HG02763 (cell line): ENCODE results near the gene SAMD9L.
"Not testable (repeated sequence)": the region's sequence is repeated elsewhere in the genome, so short reads cannot be mapped to it uniquely, and the experiment has no call there.

ENCODE experiments used
- ATAC-seq: cut with Tn5 transposase; IDR thresholded peaks from one replicate; pipeline ENCODE4 v1.9.1; 2021; ENCODE audit warnings: mild to moderate bottlenecking, moderate library complexity; ENCODE audit not compliant: unreplicated experiment

The SAMD9L gene

DNA sequence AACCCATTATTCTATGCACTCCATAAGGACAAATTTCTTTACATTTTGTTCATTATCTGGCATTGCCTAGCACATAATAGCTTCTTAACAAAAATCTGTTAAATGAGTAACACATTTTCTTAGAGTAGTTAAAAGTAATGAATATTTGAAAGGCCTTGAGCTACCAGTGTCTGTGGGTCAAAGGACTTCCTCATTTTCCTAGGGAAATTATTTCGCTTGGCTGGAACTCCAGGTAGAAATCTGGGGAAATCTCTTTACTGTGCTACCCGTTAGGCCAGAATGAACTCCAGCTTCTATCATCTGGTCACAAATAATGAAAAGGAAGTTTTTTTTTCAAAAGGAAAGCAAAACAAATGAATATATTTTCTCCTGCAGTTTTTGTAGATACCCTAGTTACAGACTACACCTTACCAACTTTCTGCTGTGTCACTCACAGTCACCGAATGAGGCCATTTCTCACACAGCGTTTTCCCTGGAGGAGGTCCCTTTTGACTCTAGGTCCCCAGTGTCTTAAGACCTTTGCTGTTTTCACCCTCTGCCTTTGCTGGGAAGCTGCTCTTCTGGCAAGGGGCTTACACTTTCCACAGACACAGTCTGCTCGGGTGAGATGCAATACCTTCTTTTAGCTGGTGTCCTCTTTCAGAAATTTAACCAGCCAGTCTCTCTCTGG lies 1.6 kb downstream of the SAMD9L start:
- no peak for ATAC-seq

DNA sequence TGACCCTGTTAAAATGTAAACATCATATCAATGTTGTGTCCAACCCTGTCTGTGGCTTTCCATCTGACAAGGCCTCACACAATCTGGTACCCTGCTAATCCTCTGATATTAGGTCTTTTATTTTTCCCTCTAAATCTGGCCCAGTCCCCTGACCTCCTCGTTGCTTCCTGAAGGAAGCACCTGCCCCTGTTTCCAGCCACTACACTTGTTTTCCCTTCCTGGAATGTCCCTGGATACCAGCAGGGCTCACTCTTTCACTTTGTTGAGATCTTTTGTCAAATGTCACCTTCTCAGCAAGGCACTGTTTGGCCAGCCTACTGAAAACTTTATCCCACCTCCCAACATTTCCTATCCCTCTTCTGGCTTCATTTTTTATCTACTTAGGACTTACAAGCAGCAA lies 2.1 kb downstream of the SAMD9L start:
- no peak for ATAC-seq

DNA sequence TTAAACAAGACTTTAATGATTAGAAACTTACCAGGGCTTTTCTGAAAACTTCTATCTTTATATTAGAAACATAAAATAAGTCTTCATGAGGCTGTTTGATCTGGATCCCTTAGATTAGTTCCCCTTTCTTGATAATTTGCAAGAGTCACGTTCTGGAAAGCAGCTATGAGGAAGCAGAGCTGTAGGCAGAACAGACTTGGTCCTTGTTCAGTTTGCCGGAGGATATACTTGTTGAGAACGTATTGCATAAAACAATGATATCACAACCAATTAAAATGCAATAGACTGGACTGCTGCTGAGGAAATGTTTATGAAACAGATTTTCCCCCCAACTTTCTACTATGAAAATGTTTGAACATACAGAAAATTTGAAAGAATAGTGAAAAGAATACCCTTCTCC lies 2.8 kb downstream of the SAMD9L start:
- ATAC-seq, result no peak

DNA sequence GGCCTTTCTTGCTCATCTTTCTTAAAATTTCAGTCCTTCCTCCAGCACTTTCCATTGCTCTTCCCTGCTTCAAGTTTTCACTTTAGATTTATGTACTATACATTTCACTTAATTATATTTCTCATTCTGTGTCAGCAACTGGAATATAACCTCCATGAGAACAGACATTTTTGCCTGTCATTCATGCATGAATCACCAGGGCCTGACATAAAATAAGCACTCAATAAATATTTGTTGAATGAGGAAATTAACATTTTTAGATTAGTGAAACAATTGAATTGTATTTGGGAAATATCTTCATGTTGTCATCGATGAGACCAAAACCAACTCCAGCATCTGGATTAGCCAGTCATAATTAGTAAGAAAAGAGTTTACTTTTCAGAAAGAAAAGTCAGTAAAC lies 6.1 kb downstream of the SAMD9L start:
- no peak for ATAC-seq

DNA sequence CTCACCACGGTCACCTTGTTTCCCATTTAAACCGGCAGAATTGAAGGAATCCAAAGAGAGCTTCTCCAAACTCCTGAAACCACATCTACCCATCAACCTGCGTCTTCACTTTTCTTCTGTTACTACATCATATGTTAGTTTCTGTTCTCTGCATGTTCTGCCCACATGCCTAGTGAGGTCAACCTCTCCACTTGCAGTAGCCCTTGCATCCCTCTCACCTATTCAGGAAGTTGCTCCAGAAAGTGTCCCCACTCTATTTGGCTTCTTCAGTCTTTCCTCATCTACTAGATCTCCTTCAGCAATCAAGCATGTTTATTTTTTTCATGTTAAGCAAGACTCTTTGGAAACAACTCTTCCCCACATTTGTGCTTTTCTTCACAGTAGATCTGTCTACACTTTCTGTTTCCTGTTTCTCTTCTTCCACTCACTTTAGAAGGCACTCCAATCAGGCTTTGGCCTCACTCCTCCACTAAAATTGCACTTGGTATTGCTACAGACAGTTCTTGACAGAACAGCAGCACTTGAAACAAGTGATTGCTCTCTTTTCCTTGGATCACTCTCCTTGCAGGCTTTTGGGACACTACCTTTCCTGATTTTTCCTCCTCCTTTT lies 7.5 kb downstream of the SAMD9L start:
- ATAC-seq, result no peak

DNA sequence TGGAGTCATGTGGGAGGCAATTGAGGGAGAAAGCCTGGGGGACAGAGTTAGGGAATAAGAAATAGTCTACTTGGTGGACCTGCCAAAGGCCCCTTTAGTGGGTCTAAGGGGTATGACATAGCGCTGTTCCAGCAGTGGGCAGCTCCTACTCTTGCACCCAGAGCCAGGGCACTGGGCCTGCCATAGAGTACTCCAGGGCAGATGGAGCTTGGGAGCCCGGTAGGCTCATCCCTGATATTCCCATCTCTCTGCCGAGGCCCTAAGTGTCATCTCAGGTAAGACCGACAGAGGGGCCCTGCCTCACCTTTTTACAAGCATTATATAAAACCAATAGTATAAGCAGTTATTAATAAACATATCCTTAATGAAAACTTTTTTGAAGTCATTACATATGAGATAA lies 9.6 kb downstream of the SAMD9L start:
- ATAC-seq, result no peak

DNA sequence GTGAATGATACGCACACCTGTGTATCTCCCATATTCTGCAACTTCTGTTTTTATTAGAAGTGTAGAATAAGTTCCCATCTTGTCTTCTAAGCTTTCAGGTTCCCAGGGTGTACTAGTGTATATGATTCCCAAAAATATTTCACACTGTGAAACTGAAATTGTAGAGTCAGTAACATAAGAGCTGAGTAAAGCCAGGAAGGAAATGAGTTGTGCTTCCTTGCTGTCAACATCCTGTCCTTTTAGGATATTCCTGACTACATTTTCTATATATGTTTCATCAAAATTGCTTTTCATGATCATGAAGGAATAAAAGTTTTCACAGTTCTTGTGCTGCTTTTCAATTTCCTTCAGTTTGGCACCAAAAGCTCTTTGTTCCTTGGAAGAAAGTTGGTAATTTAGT lies 15.2 kb downstream of the SAMD9L start:
- no peak for ATAC-seq

DNA sequence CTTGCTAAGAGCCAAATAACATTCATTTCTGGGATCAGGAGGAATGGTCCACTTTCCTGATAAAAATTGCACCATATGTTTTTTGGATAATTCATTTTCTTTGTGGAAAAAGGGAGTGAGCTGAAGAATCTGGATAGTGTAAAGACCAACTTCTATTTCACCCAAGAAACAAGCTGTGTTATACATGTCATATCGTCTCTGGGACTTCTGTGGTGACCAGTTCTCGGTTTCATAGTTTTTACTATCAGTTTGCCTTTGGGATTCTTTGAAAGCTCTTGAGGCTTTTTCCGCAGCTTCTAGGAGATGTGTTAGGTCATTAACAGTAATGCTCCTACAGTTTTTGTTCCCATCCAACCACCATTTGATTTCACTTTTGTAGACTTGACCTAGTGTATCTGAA lies 16.0 kb downstream of the SAMD9L start:
- no peak for ATAC-seq

DNA sequence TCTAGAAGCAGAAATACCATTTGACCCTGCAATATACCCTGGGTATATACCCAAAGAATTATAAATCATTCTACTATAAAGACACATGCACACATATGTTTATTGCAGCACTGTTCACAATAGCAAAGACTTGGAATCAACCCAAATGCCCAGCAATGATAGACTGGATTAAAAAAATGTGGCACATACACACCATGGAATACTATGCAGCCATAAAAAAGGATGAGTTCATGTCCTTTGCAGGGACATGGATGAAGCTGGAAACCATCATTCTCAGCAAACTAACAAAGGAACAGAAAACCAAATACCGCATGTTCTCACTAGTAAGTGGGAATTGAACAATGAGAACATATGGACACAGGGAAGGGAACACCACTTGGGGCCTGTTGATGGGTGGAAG lies 21.2 kb downstream of the SAMD9L start:
- ATAC-seq, result not testable (repeated sequence)

DNA sequence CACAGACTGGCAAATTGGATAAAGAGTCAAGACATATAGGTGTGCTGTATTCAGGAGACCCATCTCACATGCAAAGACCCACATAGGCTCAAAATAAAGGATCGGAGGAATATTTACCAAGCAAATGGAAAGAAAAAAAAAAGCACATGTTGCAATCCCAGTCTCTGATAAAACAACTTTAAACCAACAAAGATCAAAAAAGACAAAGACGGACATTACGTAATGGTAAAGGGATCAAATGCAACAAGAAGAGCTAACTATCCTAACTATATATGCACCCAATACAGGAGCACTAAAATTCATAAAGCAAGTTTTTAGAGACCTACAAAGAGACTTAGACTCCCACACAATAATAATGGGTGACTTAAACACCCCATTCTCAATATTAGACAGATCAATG lies 24.7 kb downstream of the SAMD9L start:
- not testable (repeated sequence) for ATAC-seq

DNA sequence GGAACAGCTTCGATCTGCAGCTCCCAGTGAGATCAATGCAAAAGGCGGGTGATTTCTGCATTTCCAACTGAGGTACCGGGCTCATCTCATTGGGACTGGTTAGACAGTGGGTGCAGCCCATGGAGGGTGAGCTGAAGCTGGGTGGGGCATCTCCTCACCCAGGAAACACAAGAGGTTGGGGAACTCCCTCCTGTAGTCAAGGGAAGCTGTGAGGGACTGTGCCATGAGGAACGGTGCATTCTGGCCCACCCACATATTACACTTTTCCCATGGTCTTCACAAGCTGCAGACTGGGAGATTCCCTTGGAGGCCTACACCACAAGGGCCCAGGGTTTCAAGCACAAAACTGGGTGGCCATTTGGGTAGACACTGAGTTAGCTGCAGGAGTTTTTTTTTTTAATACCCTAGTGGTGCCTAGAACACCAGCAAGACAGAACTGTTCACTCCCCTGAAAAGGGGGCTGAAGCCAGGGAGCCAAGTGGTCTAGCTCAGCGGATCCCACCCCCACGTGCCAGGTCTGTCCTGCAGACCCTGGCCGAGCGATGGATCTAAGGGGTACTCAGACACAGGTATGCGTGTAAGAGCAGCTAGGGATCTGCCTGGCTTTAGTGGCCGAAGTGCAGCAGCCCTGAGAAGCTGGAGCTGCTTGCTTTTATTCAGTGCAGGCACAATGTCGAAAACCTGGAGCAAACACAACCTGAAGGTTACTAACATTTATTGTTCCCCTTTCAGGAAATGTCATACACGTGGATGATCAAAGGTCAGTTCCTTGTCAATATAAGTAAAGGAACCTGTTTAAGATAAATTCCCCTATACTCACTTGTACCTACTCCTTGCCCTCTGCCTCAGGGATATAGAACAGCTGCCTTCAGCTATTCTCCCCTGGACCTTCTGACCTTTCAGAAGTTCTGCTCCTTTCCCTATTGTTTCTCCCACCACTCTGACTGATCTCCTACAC lies 27.3 kb downstream of the SAMD9L start:
- ATAC-seq, result no peak

DNA sequence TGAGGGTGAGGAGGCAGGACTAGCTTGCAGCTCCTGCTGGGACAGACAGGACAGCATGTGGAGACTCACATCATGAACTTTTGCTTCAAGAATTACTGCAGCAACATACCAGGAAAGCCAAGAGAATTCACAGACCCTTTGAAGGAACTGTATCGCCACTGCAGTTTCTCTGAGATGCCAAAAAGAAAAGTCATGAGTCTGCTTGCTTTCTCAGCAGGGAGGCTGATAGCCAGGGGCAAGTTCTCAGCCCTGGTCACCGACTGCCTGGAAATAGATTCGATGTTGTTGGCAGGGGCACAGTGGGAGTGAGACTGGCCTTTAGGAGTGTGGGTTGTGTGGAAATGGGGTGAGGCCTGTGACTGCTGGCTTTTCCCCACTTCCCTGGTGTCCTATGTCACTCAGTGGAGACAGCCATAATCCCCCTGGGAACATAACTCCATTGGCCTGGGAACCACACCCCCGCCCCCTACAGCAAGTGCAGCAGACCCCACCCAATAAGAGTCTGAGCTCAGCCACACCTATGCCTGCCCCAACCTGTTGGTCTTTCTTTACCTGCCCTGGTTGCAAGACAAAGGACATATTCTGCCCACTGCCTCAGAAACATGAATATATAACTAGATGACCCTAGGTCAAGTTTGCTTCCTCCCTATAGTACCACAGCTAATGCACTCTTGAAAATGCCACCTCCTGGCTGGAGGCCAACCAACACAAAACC lies 28.8 kb downstream of the SAMD9L start:
- no peak for ATAC-seq

DNA sequence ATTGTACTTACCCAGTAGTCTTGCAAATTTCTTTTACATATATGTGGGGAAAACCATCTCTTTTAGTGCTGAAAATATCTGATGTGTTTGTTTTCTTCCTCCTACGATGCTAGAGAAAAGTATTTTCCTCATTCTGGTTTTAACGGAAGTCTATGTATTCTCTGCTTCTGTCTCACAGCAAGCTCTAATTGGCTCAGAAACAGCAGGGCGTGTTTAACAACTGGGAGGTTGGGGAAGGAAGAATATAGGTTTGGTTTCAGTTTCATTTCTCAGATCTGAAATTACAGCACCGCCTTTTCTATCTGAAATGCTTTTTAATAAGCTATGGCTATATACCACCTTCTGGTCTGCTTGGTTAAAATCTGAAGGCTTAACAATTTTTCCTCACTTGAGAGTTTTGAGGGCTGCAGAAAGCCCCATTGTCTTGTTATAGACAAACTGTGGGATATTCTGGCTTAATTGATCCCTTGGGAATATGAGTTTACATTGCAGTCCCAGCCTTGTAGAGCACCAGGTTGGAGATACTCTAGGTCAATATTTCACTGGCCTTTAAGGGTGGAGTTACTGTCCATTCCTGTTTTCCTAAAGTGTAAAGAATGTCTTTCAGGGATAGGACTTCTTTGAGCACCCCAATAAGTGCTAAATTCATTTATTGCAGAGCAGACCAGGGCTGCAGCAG lies 30.2 kb downstream of the SAMD9L start, which contains the start of gene SAMD9:
Gene SAMD9, minus strand, starts transcription at position 128 of the 679 bp plus-strand sequence. CDS start 11,882 bp downstream, outside the sequence.
- ATAC-seq, result peak; percentile 100

DNA sequence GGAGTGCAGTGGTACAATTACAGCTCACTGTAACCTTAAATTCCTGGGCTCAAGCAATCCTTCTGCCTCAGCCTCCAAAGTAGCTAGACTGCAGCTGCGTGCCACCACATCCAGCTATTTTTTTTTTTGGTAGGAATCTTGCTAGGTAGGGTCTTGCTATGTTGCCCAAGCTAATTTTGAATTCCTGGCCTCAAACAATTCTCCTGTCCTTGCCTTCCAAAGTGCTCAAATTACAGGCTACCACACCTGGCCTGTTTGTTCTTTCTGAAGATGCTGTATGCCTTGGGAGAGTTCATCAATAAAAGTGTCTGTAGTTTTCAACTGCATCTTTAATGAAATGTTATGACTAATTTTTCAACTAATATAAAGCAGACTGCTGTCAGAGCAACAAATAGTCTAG lies 30.9 kb downstream of the SAMD9L start:
- ATAC-seq, result peak; percentile 13

DNA sequence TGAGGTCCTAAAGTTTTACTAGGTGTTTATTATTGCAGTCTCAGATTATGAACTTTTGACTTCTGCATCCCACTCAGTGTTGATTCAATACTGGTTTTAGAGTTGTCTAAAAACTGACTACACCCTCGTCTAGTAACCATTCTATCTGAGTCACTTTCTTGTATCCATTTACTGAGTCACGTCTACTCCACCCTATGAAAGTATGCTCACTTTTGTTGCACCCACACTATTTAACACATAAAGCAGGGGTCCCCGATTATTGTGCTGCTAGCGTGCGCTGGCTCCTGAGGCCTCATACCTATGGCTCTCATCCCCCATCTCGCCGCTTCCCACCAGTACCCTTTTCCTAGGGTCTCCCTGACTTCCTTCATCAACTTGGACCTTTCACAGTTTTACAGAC lies 32.4 kb downstream of the SAMD9L start:
- no peak for ATAC-seq

DNA sequence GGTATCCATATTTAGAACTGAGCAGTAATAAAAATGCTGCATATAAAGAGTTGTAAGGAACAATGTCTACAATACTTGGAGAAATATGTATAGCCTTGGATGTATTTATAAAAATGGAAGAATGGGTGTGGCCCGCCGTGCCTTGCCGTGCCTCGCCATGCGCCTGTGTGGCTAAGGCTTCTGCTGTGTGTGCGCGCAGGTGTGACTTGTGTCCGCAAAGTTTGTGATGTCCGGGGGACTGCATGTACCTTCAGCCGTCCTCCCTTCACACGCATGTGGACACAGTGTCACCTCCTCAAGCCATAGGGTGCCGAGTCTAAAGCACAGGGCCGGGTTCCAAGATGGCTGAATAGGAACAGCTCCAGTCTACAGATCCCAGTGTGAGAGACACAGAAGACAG lies 40.2 kb downstream of the SAMD9L start:
- ATAC-seq, result no peak

DNA sequence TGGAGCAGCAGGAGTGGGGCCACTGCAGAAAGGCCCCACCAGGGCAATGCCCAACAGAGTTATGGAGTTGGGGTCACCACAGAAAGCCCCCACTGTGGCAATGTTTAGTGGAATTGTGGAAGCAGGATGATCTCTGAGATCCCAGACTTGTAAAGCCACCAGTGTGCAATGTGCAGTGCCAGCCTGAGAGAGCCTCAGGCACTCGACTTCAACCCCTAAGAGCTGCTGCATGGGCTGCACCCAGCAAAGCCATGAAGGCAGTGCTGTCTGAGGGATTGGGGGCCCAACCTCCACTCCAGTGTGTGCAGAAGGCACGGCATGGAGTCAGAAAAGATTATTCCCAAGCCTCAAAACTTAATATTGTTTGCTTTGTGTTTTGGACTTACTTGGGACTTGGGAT lies 50.8 kb downstream of the SAMD9L start:
- no peak for ATAC-seq

DNA sequence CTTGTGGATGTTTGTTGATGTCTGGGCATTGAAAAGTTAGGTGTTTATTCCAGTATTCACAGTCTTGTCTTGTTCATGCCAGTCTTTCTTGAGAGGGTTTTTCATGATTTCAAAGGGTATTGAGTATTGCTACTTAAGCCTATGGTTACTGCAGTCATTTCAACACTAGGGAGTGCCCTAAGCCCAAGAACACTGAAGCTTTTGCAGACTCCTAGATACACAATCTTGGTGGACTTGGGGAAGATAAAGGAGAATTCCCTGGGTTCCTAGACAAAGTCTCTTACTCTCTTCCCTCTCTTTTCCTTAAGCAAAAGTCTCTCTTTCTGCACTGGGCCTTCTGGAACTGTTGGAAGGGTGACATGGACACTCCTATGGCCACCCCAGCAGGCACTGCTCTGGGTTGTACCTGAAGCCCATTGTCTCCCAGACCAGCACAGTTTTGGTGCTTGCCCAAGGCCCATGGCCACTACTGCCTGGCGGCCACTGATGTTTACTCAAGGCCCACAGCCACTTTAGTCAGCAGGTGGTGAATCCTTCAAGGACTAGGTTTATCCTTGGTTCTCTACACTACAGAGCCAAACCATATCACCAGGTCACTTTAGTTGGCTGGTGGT lies 55.3 kb downstream of the SAMD9L start:
- ATAC-seq, result no peak
